Activated naive CD8-positive, alpha-beta T cell treated with anti-CD3 and anti-CD28 coated beads, Interleukin-2, amount 50 U/mL, for 16 hours (primary cell): Measurements from ENCODE around the gene APH1B.
"Not testable (repeated sequence)": the region's sequence is repeated elsewhere in the genome, so short reads cannot be mapped to it uniquely, and the experiment has no call there.

Experiments used
- DNase-seq: peaks from one replicate; pipeline ENCODE4 v3.0.0-alpha.2; 2020; ENCODE audit warnings: low read depth, low spot score

APH1B gene

DNA sequence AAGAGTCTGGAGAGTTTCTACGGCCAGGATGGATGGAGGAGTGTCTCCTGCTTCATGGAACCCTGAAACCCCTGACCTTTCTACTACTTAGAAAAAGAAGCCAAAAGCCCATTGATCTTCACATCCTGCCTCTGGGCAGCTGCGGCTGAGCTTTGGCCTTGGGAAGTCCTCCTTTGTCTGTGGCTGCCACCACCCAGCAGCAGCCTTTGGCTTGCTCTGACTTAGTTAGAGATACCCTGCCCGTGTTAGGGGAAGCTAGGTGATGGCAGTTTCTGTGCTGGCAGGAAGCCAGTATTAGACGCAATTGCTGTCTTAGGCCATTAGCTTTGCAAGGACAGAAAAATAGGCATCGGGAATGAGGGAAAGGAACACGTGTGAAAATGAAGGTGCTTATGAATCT is 18.8 kb downstream of the APH1B start:
- DNase-seq = no peak

DNA sequence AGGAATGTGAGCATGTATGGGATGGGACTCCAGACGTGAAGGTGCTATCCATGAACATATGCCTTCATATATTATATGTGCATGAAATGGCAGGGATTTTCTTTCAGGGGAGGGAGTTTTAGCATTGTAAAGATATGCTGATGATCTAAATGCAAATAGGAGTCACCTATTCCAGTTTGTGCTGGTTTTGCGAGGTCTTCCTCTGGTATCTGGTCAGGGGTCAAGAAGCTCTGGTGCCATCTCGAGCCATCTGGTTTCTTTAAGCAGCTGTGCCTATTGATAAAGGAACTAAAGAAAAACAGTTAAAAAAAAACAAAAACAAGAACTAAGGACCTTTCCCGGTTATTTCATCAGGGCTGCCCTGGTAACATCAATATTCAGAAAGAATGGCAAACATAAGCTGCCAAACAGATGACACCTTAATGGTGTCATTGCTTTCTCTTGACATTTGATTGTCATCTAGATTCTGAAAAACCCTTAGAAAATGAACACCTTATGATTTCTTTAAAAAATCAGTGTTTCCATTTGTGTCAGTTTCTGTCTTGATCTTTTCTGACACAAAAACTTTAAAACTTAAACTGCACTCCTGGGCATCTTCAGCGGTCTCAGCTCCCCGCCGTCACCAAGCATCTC is 22.7 kb downstream of the APH1B start:
- DNase-seq = no peak

DNA sequence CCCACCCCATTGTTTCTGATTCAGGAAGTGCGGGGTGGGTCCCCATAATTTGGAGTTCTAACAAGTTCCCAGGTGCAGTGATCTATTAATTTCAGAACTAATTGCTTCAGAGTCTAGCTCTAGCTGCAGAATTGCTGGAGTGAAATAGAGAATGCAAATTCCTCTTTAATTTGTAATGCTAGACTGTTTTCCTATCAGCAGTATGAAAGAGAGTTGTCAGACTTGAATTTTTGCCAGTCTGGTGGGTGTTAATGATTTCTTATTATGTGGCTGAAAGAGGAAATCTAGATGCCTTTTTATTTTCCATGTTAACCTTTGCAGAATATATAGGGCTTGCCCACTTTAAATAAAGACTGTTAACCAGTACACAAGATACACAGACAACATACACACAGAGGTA is 23.7 kb downstream of the APH1B start:
- no peak for DNase-seq

DNA sequence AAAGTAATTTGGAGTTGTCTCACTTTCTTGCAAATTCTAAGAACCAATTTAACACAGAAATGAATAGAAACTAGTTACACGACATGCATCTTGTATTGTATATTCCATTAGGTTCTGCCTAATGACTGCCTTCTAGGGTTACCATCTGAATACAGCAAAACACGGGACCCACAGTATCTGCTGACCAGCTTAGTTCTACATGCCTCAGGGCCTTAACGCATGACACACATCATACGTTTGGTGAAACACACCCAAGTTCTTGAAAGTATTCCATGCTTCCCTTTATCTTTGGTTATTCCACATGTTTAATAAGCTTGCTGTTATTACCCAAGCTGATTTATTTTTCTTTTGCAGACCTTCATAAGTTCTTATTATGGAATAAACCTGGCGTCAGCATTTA is 27.9 kb downstream of the APH1B start:
- DNase-seq = no peak

DNA sequence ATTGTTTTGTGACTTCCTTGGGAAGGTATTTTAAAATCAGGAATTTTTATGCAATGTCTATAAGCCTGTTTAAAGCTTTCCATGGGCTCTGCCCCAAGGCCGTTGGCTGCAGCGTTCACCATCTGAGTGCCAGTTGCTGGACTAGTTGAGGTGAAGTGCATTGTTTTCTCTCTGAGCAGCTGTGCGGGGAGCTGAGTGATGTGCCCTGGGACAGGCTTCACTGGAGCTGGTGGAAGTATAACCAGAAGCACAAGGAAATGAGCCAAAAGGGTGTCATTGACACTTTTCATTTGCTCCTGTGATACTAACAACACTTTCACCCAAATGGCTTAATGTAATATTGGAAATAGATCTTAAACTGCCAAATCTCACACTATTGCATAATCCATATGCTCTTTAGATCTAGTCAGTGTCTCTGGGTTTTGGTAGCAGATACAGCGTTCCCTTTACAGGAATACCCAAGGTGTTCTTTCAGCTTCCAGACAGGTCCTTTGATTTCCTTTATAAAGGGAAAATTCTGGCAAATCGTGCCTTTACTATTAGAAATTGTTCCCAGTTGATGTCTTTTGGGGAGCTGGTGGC is 29.2 kb downstream of the APH1B start:
- DNase-seq = no peak

DNA sequence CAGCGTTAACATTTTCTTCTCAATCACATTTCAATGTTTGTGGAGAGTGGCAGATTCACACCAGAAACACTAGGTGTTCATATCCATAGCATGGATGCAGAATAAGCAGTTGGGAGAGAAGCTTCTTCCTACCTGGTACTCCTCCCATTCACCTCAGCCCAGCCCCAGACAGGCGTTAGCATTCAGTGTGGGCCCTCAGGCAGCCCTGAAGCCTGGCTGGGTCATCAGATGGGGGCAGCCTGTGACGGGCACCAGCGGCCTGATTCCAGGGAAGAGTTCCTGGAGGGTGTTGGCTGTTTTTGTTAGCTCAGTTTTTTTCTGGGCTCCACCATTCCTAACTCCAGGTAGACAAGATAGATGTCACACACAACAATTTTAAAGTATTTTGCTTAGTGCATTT is 31.1 kb downstream of the APH1B start:
- no peak for DNase-seq

DNA sequence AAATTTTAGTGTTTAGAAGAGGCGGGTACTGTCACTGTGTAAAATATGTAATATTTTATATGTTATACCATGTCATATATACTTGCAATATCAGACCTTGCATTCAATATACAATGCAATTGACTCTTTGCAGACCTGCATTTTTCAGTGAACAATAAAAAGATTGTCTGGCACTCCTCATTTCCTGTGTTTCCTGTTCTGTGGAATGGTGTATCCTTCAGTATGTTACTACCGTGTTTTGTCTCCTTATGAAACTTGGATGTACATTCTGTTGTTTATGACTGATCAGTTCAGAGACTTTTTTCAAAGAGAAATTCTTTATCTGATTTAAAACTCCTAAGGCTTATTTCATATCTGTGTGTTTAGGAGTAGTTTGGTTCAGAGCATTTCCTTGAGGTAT is 31.5 kb downstream of the APH1B start:
- DNase-seq = no peak

DNA sequence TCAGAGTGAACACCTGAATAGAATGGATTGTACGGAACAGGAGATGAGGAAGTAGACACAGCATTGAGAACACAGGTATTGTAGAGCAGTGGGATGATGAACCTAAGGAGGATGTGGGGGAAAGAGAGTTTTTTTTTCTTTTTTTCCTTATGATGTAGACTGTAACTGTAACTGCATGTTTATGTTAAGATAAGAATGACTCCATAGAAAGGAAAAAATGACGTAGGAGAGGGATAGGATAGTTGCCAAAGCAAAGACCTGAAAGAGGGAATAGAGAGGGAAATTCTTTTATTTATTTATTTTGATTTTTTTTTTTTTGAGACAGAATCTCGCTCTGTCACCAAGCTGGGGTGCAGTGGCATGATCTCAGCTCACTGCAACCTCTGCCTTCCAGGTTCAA is 33.2 kb downstream of the APH1B start:
- DNase-seq = no peak

DNA sequence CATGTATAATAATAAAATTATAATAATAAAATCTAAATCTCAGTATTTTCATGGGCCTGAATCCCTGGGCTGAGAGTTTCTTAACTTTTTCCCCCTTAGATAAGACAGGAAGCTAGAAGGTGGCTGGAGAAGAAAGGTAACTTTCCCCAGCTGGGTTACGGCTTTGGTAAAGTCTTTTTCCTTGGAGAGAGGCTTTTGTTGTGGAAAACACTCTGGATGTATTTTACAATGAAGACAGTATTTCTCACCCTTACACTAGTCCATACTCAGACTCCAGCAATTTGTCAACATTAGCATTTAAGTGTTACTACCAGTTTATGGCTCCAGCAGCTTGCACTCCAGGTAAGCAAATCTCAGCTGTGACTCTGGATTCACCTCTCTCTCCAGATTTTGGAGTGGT is 34.9 kb downstream of the APH1B start:
- no peak for DNase-seq

DNA sequence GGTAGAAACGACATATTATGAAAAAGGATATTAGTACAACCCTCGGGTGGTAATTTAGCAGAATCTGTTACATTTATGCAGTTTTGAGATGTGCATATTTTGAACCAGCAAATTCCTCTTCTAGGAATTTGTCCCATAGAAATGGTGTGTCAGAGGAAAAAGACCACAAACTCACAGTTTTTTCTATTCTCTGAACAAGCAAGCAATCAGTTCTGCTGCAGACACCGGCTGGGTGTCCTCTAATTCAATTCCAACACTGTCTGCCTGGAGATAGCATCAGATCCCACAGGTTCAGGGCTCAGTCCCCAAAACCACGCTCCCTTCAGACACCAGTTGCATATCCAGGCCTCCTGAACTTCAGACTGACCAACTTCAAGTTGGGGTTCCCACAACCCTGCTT is 36.4 kb downstream of the APH1B start:
- no peak for DNase-seq

DNA sequence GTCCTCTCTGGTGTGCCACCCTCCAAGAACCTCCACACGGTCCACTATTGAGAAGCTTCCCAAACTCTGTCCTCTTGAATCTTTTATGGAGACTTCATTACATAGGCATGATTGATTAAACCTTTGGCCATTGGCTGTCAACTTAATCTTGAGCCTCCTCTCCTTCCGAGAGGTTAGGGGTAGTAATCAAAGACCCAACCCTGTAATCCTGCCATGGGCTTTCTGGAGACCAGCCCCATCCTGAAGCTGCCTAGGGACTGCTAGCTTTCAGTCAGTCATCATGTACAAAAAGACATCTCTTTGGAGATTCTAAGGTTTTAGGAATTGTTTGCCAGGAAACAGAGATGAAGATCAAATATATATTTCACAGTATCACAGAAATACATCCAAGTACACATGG is 37.0 kb downstream of the APH1B start:
- DNase-seq = no peak

DNA sequence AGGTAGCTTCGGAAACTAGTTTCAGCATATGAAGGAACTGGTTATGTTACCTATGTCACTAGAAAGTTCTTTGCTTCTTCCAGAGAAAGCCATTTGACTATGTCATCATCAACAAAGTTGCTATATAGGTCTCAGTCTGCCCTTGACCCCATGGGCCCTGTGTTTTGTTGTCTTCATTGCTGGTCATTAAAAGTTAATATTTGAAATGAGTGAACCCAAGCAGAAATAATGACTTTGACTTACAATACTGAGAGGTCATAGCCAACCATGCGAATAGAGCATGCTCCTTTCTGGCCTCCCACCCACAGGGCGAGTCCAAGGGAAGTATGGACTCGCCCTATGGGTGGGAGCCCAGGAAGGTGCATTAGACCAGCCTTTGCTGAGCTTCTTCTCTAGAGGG is 40.9 kb downstream of the APH1B start:
- no peak for DNase-seq

DNA sequence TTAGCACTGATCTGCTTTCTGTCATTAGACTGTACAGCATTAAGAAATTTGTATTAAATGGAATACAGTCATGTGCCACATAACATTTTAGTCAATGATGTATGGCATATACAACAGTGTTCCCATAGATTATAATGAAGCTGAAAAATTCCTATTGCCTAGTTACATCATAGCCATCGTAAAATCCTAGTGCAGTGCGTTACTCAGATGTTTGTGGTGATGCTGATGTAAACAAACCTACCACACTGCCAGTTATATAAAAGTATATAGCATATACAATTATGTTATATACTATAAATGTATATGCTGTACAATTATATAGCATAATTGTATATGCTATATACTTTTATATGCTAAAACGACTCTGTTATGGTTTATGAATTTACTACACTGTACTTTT is 41.7 kb downstream of the APH1B start:
- DNase-seq = no peak

DNA sequence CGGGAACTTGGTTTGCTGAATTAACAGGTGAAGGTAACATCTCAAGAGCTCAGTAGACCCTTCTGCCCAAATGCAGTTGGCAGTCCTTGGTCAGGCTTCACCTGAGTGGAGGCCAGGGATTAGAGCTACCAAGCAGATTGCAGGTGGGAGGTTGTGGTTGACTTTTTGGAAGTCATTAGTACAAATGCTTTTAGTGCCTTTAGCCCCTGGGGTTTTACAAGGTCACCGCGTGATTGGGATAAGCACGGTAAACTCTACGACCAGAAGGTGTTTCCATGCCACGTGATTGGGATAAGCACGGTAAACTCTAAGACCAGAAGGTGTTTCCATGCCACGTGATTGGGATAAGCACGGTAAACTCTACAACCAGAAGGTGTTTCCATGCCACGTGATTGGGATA is 43.0 kb downstream of the APH1B start:
- DNase-seq = not testable (repeated sequence)

DNA sequence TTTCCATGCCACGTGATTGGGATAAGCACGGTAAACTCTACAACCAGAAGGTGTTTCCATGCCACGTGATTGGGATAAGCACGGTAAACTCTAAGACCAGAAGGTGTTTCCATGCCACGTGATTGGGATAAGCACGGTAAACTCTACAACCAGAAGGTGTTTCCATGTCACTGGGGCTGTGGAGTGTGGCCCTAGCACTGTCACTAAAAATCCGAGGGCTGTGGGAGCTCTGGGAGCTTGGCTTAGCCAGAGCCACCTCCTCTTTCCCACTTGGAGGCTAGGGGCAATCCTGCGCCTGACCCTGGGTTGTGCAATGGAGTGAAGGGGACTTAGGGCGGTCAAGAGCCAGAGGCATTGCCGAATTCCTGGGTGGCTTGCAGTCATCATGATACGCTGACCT is 43.6 kb downstream of the APH1B start:
- not testable (repeated sequence) for DNase-seq

DNA sequence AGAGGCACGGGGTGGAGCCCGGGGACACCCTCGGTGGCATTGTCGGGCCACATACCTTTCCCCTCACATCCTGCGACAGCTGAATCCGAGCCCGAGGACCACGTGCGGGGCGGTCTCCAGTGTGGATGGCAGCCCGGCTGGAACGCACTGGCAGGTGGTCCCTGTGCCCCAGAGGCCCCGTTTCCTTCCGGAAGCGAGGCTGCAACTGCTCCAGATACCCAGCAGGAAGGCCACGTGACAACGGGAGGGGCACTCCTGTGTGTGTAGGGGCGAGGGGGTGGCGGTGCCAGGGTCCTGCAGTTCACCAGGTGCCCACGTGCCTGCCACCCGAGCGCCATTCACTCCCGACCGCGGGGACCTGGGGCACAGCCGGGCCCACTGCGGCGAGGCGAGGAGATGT is 44.1 kb downstream of the APH1B start:
- no peak for DNase-seq

DNA sequence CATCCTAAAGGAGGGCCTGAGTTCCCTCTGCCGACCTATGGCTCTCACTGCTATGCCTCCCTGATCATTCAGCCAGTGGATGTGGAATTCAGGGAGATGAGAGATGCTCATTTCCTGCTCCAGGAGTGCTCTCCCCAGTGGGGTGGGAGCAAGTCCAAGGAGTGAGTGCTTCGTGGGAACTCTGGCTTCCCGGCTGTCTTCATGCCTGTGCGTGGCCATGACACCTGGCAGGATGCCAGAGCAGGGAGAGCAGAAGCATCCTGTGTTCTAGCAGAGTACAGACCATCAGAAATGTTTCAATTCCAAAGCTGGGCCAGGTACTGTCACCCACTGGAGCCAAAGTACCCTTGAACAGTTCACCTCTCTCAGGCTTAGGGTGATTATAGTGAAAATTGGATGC is 45.1 kb downstream of the APH1B start:
- DNase-seq = no peak

DNA sequence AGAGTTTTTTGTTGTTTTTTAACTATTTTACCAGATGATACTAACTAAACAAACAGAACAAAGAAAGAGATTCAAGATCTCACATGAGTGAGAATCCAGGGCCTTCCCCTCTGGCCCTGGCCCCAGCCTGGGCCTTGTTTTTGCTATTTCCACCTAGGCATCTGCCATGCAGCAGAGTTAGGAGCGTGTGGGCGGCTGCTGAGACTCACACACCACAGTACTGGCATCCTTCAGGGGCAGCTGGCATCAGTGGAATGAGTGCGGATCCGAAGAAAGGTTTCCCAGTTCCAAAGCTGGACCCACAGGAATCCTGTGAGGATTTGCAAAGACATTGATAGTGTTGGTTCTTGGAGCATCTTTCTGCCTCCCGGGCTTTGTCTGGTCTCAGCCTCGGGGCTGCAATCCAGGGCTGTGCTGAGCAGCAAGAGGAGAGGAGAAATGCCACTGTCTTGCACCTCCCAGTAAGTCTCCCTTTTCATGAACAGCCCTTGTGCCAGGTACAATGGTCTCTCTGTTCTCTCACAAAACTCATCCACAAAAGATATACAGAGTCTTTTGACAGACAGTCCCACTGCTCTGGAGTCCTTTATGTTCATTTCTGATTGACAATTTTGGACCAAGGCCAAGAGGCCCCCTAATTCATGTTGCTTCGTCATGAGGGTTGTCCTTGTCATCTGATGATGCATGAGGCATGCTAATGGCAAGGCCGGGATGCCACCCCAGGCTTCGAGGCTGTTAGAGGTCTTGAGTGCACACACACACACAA is 46.6 kb downstream of the APH1B start:
- no peak for DNase-seq

DNA sequence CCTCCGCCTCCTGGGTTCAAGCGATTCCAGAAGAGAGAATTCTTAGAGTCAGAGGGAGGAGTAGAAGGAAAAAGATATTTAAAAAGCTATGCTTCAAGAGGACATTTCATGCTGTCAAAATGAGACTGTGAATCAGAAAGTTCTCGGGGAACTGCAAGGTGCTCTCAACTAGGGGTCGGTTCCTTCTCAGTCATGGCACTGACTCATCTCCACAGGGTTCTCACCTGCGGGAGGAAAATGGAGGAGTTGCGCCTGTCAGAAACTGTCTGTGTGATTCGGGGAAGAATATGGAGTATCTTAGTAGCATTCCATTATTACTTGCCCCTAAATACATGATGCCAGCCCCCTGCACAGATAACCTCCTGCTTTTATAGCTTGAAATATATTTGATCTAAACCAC is 47.4 kb downstream of the APH1B start:
- DNase-seq = no peak

DNA sequence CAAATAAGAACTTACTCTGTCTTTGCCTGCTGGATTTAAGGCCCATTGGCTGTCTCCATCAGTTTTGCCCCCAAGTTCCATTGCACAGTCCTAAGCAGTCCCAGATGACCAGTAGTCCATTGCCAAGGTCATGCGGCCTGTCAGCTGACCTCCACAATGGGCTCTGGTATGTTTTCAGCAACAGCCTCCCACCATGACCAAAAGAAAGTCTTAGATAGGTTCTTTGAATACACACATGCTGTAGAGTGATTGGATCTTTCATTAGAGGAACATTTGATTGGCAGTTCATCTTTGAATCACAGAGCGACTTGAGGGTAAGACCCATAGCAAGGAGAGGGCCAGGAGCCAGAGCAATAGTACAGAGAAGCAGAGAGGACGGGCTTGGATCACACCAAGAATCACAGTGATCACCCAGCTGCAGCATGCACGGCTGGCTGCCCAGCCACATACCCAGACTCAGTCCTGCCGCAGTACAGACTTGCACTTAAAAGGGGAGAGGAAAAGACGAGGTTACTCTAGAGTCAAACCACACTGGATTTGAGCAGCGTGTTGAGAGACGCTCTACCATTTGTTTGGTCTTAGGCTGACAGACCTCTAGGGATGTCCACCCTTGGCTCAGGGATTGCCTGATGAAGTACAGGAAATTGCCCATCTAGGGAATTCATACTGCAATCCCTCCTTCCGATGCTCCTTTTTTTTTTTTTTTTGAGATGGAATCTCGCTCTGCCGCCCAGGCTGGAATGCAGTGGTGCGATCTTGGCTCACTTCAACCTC is 50.4 kb downstream of the APH1B start:
- DNase-seq = no peak

DNA sequence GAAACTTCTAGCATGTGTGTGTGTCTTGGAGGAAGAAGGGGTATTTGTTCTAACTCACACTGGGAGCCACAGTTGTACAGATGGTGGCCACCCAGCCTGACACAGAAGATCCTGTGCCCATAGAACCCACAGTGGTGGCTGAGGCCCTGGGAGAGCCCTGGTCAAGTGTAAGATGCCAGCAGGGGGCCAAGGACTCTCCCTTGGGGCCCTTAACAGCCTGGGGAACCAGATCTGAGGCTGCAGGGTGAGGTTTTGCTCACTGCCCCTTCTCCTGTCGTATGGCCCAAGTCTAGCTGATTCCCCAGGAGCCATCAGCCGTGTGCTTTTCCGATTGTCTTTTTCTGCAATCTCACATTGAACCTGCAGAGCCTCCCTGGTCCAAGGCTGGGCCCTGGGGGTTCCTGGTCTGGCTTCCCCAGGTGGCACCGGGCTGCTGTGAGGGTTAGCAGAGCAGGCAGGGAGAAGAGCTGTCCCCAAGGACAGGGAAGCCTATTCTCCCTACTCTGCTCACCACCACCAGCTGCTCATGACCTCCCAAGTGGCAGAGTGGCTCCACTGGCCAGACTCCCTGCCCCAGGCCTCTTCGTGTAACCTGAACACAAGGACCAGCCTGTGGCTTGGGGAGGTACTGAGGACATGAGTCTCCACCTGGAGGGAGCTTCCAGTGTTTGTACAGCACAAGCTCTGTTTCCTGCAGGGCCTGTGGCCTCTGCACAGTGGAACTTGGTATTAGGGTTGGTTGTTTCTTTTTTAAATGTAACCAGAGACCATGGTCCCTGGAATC is 52.4 kb downstream of the APH1B start:
- no peak for DNase-seq

DNA sequence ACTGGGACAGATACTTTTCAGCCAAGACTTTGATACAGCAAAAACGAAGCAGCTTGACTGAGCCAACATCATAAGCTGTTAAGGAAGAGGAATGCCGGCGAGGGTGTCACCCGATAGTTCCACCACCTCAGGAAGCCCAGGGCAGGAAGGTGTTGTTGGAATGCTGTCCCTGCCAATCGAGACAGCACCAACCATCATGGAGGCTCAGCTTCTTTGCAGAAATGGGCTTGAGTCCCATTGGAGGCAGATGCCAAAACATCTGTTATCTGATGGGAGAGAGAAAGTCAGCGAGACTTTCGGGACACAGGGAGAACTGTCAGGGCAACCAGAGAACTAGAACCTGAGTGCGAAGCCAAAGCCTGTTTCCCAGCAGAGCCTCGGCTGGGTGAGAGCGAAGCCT is 53.5 kb downstream of the APH1B start:
- no peak for DNase-seq
